GM23248 (cell line): ENCODE data around the gene RNF145. TPM values are rescaled to one million over a fixed set of nuclear protein-coding genes. Genes with fewer than 3 reads are reported as not detected.

Experiments used
- DNase-seq: peaks from one replicate; pipeline ENCODE4 v3.0.0-alpha.2; 2015
- H2AFZ ChIP-seq: fragments of 200-600 bp; sonication (generic); 2 replicates; pipeline ENCODE4 v1.6.1; 2016; ENCODE audit warnings: antibody characterized with exemption
- H3F3A ChIP-seq: fragments of 200-600 bp; sonication (generic); 2 replicates; pipeline ENCODE4 v1.6.1; 2016; ENCODE audit warnings: mild to moderate bottlenecking, antibody characterized with exemption, mixed run types; ENCODE audit not compliant: insufficient read depth
- H3K27ac ChIP-seq: fragments of 200-600 bp; sonication (generic); 2 replicates; pipeline ENCODE4 v1.5.1; 2016; ENCODE audit warnings: mild to moderate bottlenecking
- H3K27me3 ChIP-seq: fragments of 200-600 bp; sonication (generic); replicated peaks from 2 replicates; pipeline ENCODE4 v1.6.1; 2016; ENCODE audit warnings: mild to moderate bottlenecking; ENCODE audit not compliant: insufficient read depth
- H3K36me3 ChIP-seq: fragments of 200-600 bp; sonication (generic); 2 replicates; pipeline ENCODE4 v1.6.1; 2016; ENCODE audit warnings: low read depth, mild to moderate bottlenecking
- H3K4me1 ChIP-seq: fragments of 200-600 bp; sonication (generic); 2 replicates; pipeline ENCODE4 v1.6.1; 2016; ENCODE audit warnings: mild to moderate bottlenecking; ENCODE audit not compliant: insufficient read depth
- H3K4me2 ChIP-seq: fragments of 200-600 bp; sonication (generic); one replicate; pipeline ENCODE4 v1.6.1; 2016; ENCODE audit warnings: mild to moderate bottlenecking; ENCODE audit not compliant: unreplicated experiment
- H3K4me3 ChIP-seq: fragments of 200-600 bp; sonication (generic); 2 replicates; pipeline ENCODE4 v1.5.1; 2016; ENCODE audit warnings: mild to moderate bottlenecking
- H3K79me2 ChIP-seq: fragments of 200-600 bp; sonication (generic); 2 replicates; pipeline ENCODE4 v1.6.1; 2016; ENCODE audit warnings: mild to moderate bottlenecking; ENCODE audit not compliant: insufficient read depth
- H3K9ac ChIP-seq: fragments of 200-600 bp; sonication (generic); 2 replicates; pipeline ENCODE4 v1.6.1; 2016; ENCODE audit warnings: mild to moderate bottlenecking
- H3K9me2 ChIP-seq: fragments of 200-600 bp; sonication (generic); 2 replicates; pipeline ENCODE4 v1.6.1; 2016; ENCODE audit warnings: mixed run types, mild to moderate bottlenecking, moderate library complexity; ENCODE audit not compliant: insufficient read depth
- H3K9me3 ChIP-seq: fragments of 200-600 bp; sonication (generic); one replicate; pipeline ENCODE4 v1.6.1; 2017; ENCODE audit warnings: low read depth
- H4K20me1 ChIP-seq: fragments of 200-600 bp; sonication (generic); 2 replicates; pipeline ENCODE4 v1.6.0; 2016; ENCODE audit not compliant: insufficient read depth
- EZH2 ChIP-seq: fragments of 200-600 bp; sonication (generic); IDR thresholded peaks from 2 replicates; pipeline ENCODE4 v1.6.1; 2018; ENCODE audit warnings: antibody characterized with exemption, mild to moderate bottlenecking; ENCODE audit not compliant: insufficient read depth, poor library complexity, severe bottlenecking
- EZH2phosphoT487 ChIP-seq: fragments of 200-600 bp; sonication (generic); IDR thresholded peaks from 2 replicates; pipeline ENCODE4 v1.6.1; 2018; ENCODE audit warnings: antibody characterized with exemption, moderate library complexity, mild to moderate bottlenecking, low read depth; ENCODE audit not compliant: insufficient read depth
- WGBS, 2 experiments: methylation state at CpG; one replicate each; pipeline ENCODE4 v1.1.6; 2015 to 2017; ENCODE audit warnings: low lambda C conversion rate in 2 of 2, low coverage in 1 of 2; ENCODE audit errors: missing lambda C conversion rate in 2 of 2; 5-methylcytosine and 5-hydroxymethylcytosine counted together
- in situ Hi-C: fragments of 300-500 bp; cut with MboI; formaldehyde crosslinking; loops from 2 replicates; pipeline ENCODE4 v1.15.0; 2020
- polyA plus RNA-seq: library from polyadenylated mRNA; unstranded; fragments of >200 nt; fragmentation: Nextera tagmentation; extraction: Ambion mirVana; gene quantifications from 2 replicates; pipeline ENCODE4 v1.2.1, GENCODE V29; 2016
- total RNA-seq: library from RNA; depleted of rRNA; stranded (reverse); fragments of >200 nt; shearing (Covaris generic); gene quantifications from 2 replicates; pipeline ENCODE4 v1.2.3, GENCODE V29; 2014; rRNA removed

RNF145 gene, protein sequence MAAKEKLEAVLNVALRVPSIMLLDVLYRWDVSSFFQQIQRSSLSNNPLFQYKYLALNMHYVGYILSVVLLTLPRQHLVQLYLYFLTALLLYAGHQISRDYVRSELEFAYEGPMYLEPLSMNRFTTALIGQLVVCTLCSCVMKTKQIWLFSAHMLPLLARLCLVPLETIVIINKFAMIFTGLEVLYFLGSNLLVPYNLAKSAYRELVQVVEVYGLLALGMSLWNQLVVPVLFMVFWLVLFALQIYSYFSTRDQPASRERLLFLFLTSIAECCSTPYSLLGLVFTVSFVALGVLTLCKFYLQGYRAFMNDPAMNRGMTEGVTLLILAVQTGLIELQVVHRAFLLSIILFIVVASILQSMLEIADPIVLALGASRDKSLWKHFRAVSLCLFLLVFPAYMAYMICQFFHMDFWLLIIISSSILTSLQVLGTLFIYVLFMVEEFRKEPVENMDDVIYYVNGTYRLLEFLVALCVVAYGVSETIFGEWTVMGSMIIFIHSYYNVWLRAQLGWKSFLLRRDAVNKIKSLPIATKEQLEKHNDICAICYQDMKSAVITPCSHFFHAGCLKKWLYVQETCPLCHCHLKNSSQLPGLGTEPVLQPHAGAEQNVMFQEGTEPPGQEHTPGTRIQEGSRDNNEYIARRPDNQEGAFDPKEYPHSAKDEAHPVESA
- total RNA-seq (31.5 and 38.7 TPM in 2 replicates), polyA plus RNA-seq (9.2 and 10.6 TPM in 2 replicates)

DNA sequence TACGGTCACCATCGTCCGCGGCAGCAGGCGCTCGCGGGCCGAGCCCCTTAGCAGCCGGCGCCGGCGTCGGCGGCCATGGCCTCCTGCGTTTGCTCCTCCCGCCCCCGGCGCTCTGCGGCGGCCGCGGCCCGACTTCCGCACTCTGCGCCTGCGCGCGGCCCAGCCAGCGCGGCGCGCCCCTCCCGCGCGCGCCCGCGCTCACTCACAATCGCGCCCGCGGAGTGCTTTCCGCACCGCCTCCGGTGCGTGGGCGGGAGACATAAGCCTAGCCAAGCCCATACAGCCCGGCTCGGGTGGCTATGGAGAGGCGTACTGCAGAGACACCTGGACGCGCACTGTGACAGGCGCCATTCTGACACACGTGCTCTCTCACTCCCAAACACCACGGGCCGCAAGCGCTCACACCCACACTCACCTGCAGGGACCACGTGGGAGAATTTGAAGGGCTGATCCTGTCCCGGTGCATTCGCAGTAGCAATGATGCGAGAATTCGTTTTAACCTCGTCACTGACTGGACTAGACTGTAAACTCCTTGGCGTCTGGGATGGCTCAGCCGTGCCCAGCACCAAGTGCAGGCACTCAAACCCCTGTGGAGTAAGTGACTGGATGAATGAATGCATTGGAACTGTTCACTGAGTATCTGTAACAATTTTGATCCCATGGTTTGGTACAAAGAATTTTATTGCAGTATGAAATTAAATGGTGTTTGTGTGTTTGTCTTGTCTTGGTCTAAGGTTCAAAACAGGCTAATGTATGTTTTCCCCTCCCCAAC, at the start of gene RNF145:
RNF145 (minus strand) TSS at position 116 of the 772 bp plus-strand sequence. CDS start 5,936 bp downstream, outside the sequence.
- peaks cover 28% of the 10 kb centered on the region for H3F3A ChIP-seq
- no peaks in the 10 kb centered on the region for H4K20me1 ChIP-seq
- TF ChIP-seq EZH2, result no peak
- no peak for TF ChIP-seq EZH2phosphoT487
- H3K9ac ChIP-seq, result peak within 1 kb of the TSS; percentile 92
- H3K4me2 ChIP-seq, result peak within 1 kb of the TSS; percentile 96
- peak within 1 kb of the TSS; percentile 85 for H2AFZ ChIP-seq
- peaks cover 29% of the 10 kb centered on the region for H3K4me1 ChIP-seq
- H3K36me3 ChIP-seq, result no peaks in the 10 kb centered on the region
- 2% methylated on average over 31 to 63 of the region's 65 CpGs for WGBS, 2 experiments
- H3K27ac ChIP-seq, result peak within 1 kb of the TSS; percentile 91
- in situ Hi-C loops, result no loop called here
- H3K27me3 ChIP-seq, result no peaks in the 10 kb centered on the region
- peak within 1 kb of the TSS; percentile 85 for H3K4me3 ChIP-seq
- H3K79me2 ChIP-seq, result peaks cover 46% of the 10 kb centered on the region
- no peaks in the 10 kb centered on the region for H3K9me2 ChIP-seq
- H3K9me3 ChIP-seq, result no peaks in the 10 kb centered on the region
- peak; percentile 97 for DNase-seq

DNA sequence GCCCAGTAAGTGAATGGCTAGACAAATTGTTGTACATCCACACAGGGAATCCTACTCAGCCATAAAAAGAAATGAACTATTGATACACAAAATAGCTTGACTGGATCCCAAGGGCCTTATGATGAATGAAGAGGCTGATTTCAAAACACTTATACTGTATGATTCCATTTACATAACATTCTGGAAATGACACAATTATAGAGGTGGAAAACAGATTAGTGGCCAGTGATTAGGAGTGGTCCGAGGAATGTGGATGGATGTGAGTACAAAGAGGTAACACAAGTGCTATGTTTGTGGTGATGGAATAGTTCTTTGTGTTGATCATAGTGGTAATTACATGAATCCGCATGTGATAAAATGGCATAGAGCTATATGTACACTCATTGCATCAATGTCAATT, 49.0 kb upstream of the RNF145 start:
- Histone ChIP-seq H3K9ac (no peak overlapping the region), H3K36me3 (no peaks in the 10 kb centered on the region), H2AFZ (no peak overlapping the region), H3K4me1 (no peaks in the 10 kb centered on the region), H4K20me1 (no peaks in the 10 kb centered on the region), H3K4me3 (no peak overlapping the region), H3F3A (no peaks in the 10 kb centered on the region), H3K9me3 (no peaks in the 10 kb centered on the region), H3K9me2 (no peaks in the 10 kb centered on the region), H3K79me2 (peaks cover 3% of the 10 kb centered on the region), H3K27ac (no peak overlapping the region), H3K27me3 (no peaks in the 10 kb centered on the region), H3K4me2 (no peak overlapping the region)
- whole genome bisulfite sequencing, 2 experiments, result 93 to 100% methylated on average over 2 of the region's 2 CpGs
- TF ChIP-seq EZH2phosphoT487 (no peak), EZH2 (no peak)
- no peak for DNase-seq
- in situ Hi-C loops, result no loop called here

DNA sequence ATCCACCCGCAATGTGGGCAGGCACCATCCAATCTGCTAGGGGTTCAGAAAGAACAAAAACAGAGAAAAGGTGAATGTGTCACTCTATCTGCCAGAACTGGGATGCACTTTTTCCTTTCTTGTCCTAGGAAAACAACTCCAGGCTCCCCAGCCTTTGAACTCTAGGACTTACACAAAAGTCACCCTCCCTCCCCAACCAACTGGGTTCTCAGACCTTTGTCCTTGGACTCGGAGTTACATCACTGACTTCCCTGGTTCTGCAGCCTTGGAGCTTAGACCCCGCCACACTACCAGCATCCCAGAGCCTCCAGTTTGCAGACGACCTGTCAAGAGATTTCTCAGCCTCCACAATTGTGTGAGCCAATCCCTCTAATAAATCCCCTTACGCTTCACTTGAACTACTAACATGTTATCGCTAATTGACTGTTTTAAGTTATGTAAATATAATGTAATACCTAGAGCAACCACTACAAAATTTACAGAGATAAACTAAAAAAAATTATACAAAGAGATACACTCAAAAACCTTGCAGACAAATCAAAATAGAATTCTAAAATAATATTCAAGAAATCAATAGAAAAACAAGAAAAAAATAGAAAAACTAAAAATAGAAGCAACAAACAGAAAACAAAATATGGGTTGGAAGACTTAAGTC, 48.4 kb upstream of the RNF145 start:
- in situ Hi-C loops, result no loop called here
- Histone ChIP-seq H3K4me1 (no peaks in the 10 kb centered on the region), H3K4me3 (no peak overlapping the region), H3F3A (no peaks in the 10 kb centered on the region), H3K27me3 (no peaks in the 10 kb centered on the region), H4K20me1 (no peaks in the 10 kb centered on the region), H3K9ac (no peak overlapping the region), H3K27ac (no peak overlapping the region), H3K9me2 (no peaks in the 10 kb centered on the region), H3K4me2 (no peak overlapping the region), H3K79me2 (no peaks in the 10 kb centered on the region), H2AFZ (no peak overlapping the region), H3K9me3 (no peaks in the 10 kb centered on the region), H3K36me3 (no peaks in the 10 kb centered on the region)
- DNase-seq, result no peak
- TF ChIP-seq EZH2phosphoT487 (no peak), EZH2 (no peak)
- WGBS, 2 experiments, result 77 to 79% methylated on average over 6 of the region's 6 CpGs

DNA sequence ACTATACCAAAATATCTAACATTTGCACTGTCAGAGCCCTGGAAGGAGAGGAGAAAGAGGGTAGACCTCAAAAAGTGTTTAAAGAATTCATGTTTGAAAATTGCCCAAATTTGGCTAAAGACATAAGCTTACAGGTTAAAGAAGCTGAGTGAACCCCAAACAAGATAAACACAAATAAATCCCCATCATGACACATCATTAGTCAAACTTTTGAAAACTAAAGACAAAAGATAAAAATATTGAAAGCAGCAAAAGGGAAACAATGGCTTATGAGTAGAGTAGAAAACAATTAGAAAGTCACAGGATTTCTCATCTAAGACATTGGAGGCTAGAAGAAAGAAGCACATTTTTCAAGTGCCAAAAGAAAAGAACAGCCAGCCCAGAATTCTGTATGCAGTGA, 47.7 kb upstream of the RNF145 start:
- in situ Hi-C loops, result no loop called here

More for the DNA sequence above, 47.7 kb upstream of the RNF145 start:
- no peak for DNase-seq
- TF ChIP-seq EZH2, result no peak
- no peak for TF ChIP-seq EZH2phosphoT487
- Histone ChIP-seq H3K9me2 (no peaks in the 10 kb centered on the region), H3K27ac (no peak overlapping the region), H2AFZ (no peak overlapping the region), H3K4me3 (no peak overlapping the region), H3K4me2 (no peak overlapping the region), H3K27me3 (no peaks in the 10 kb centered on the region), H3K9ac (no peak overlapping the region), H3K4me1 (no peaks in the 10 kb centered on the region), H3K79me2 (no peaks in the 10 kb centered on the region), H3K36me3 (no peaks in the 10 kb centered on the region), H3F3A (no peaks in the 10 kb centered on the region), H4K20me1 (no peaks in the 10 kb centered on the region), H3K9me3 (no peaks in the 10 kb centered on the region)
